Sigmoid colon (tissue), 7 donors: ENCODE measurements around the gene CLSTN1. TPM values are rescaled to one million over a fixed set of nuclear protein-coding genes. Genes with fewer than 3 reads are reported as not detected.

Source experiments
- DNase-seq: peaks from one replicate; pipeline ENCODE4 v3.0.0-alpha.2; 2019
- H3K27ac ChIP-seq, 4 donors: fragments of 200-600 bp; sonication (generic); one replicate each; pipeline ENCODE4 v1.5.1; 2016 to 2019; ENCODE audit warnings: mild to moderate bottlenecking in 1 of 4
- H3K27me3 ChIP-seq, 3 donors: fragments of 200-600 bp; sonication (generic); one replicate each; pipeline ENCODE4 v1.5.1; 2019; ENCODE audit warnings: mild to moderate bottlenecking in 1 of 3
- H3K36me3 ChIP-seq, 4 donors: fragments of 200-600 bp; sonication (generic); one replicate each; pipeline ENCODE4 v1.5.1; 2016 to 2019
- H3K4me1 ChIP-seq, 4 donors: fragments of 200-600 bp; sonication (generic); one replicate each; pipeline ENCODE4 v1.5.1; 2017 to 2019
- H3K4me3 ChIP-seq, 4 donors: fragments of 200-600 bp; sonication (generic); one replicate each; pipeline ENCODE4 v1.5.1; 2017 to 2019; ENCODE audit warnings: mild to moderate bottlenecking in 2 of 4, moderate library complexity in 1 of 4
- H3K9me3 ChIP-seq, 4 donors: fragments of 200-600 bp in 3 of 4; sonication (generic) in 3 of 4; one replicate each; pipeline versions ENCODE4 v1.5.1 to v1.6.1; 2013 to 2019
- EP300 ChIP-seq, 4 donors: sonication (generic); formaldehyde crosslinking; IDR thresholded peaks; one replicate each; pipeline ENCODE4 v1.6.1; 2017; ENCODE audit warnings: antibody characterized with exemption in 4 of 4
- POLR2A ChIP-seq, 2 donors: fragments of 450-650 bp; IDR thresholded peaks; one replicate each; pipeline ENCODE4 v1.6.1; 2016; ENCODE audit warnings: antibody characterized with exemption in 2 of 2, mild to moderate bottlenecking in 2 of 2, moderate library complexity in 2 of 2
- POLR2AphosphoS5 ChIP-seq, 4 donors: sonication (generic); formaldehyde crosslinking; IDR thresholded peaks; one replicate each; pipeline ENCODE4 v1.6.1; 2017; ENCODE audit warnings: antibody characterized with exemption in 4 of 4
- whole genome bisulfite sequencing, 2 donors: extraction: QIAGEN DNeasy Blood & Tissue Kit; methylation state at CpG; one replicate each; pipeline ENCODE4 v1.1.7; 2013; 5-methylcytosine and 5-hydroxymethylcytosine counted together
- intact Hi-C: fragments of 100-400 bp; cut with DNase I; formaldehyde crosslinking; loops from one replicate; pipeline ENCODE4 v1.15.1; 2023
- polyA plus RNA-seq, 3 donors: library from polyadenylated mRNA; stranded (reverse); fragments of 200-250 nt; gene quantifications; one replicate each; pipeline ENCODE4 v1.2.3, GENCODE V29; 2013
- total RNA-seq, 4 donors: library from RNA; depleted of rRNA; stranded (reverse); fragments of >200 nt; gene quantifications; one replicate each; pipeline ENCODE4 v1.1.0, GENCODE V29; 2016
- TF ChIP-seq, protein P1 (sequence below), 4 experiments: fragments of 450-650 bp in 3 of 4; fragments of 200-600 bp in 1 of 4; IDR thresholded peaks; one replicate each; pipeline ENCODE4 v1.5.1; 2016 to 2019; ENCODE audit warnings: antibody characterized with exemption in 4 of 4, mild to moderate bottlenecking in 3 of 4, moderate library complexity in 2 of 4
- donor health status: healthy with polysubstance abuse.
- donor health status: Bipolar disorder and iron deficiency.
- donor health status: healthy.

The CLSTN1 gene
- total and polyA plus RNA-seq, 7 donors: 21.0 to 105 (median 34.6) TPM

GRCh38 chr1:9770298-9770697 is 53.5 kb downstream of the CLSTN1 start:
- Histone ChIP-seq H3K27ac (no peak overlapping the region), H3K9me3 (no peaks in the 10 kb centered on the region), H3K36me3 (peaks cover 10 to 14% (median 13%) of the 10 kb centered on the region in 4 donors), H3K4me1 (peaks cover 0 to 7% (median 0%) of the 10 kb centered on the region in 4 donors), H3K27me3 (no peaks in the 10 kb centered on the region), H3K4me3 (no peak overlapping the region)
- TF ChIP-seq POLR2AphosphoS5 (IDR thresholded peaks at IDR 0.05) (no peak), POLR2A (IDR thresholded peaks at IDR 0.05) (no peak), EP300 (IDR thresholded peaks at IDR 0.05) (no peak)
- TF ChIP-seq, protein P1, sequence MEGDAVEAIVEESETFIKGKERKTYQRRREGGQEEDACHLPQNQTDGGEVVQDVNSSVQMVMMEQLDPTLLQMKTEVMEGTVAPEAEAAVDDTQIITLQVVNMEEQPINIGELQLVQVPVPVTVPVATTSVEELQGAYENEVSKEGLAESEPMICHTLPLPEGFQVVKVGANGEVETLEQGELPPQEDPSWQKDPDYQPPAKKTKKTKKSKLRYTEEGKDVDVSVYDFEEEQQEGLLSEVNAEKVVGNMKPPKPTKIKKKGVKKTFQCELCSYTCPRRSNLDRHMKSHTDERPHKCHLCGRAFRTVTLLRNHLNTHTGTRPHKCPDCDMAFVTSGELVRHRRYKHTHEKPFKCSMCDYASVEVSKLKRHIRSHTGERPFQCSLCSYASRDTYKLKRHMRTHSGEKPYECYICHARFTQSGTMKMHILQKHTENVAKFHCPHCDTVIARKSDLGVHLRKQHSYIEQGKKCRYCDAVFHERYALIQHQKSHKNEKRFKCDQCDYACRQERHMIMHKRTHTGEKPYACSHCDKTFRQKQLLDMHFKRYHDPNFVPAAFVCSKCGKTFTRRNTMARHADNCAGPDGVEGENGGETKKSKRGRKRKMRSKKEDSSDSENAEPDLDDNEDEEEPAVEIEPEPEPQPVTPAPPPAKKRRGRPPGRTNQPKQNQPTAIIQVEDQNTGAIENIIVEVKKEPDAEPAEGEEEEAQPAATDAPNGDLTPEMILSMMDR (IDR thresholded peaks at IDR 0.05): no peak
- 19 to 63% methylated on average over 10 of the region's 10 CpGs for WGBS, 2 donors
- peak; percentile 33 for DNase-seq
- intact Hi-C loops: no loop called here

DNA sequence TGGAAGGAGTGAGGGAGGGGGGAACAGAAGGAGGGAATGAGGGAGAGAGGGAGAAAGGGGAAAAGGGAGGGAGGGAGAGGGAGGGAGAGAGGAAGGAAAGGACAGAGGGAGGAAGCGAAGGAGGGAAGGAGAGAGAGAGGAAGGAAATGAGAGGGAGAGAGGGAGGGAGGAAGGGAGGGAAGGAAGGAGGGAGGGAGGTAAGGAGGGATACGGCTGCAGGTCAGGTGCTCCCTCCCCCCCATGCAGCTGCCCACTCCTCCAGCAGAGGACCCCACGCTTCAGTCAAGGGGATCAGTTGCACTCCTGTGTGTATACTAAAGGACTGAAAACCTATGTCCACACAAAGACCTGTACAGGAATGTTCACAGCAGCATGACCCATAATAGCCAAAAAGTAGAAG is 54.8 kb downstream of the CLSTN1 start:
- Histone ChIP-seq H3K4me3 (no peak overlapping the region), H3K9me3 (no peaks in the 10 kb centered on the region), H3K36me3 (peaks cover 10 to 14% (median 13%) of the 10 kb centered on the region in 4 donors), H3K4me1 (peaks cover 0 to 7% (median 0%) of the 10 kb centered on the region in 4 donors), H3K27ac (no peak overlapping the region), H3K27me3 (no peaks in the 10 kb centered on the region)
- intact Hi-C loops: no loop called here
- whole genome bisulfite sequencing, 2 donors: 88 to 94% methylated on average over 3 of the region's 3 CpGs
- DNase-seq: peak; percentile 5
- TF ChIP-seq, protein P1 (IDR thresholded peaks at IDR 0.05): no peak
- TF ChIP-seq POLR2AphosphoS5 (IDR thresholded peaks at IDR 0.05) (no peak), POLR2A (IDR thresholded peaks at IDR 0.05) (no peak), EP300 (IDR thresholded peaks at IDR 0.05) (no peak)

DNA sequence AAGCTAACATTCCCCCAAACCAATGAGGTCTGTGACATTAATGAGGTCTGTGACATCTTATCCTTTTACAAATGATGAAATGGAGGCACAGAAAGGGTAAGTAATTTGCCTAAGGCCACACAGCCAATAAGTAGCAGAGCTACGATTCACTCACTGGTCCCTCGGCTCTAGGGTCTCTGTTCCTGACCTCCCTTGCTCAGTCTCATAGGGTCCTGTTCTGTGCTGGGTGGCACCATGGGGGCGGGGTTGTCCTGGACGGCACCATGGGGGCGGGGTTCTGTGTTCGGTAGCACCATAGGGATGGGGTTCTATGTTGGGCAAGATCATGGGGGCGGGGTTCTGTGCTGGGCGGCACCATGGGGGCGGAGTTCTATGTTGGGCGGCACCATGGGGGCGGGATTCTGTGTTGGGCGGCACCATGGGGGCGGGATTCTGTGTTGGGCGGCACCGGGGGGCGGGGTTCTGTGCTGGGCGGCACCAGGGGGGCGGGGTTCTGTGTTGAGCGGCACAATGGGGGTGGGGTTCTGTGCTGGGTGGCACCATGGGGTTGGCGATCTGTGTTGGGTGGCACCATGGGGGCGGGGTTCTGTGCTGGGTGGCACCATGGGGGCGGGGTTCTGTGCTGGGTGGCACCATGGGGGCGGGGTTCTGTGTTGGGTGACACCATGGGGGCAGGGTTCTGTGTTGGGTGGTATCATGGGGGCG is 55.6 kb downstream of the CLSTN1 start:
- H3K9me3 ChIP-seq: no peaks in the 10 kb centered on the region
- peak; percentile 49 for DNase-seq
- no peak overlapping the region for H3K4me3 ChIP-seq
- 87 to 92% methylated on average over 24 of the region's 24 CpGs for WGBS, 2 donors
- peaks cover 10 to 12% (median 10%) of the 10 kb centered on the region in 4 donors for H3K36me3 ChIP-seq
- H3K27me3 ChIP-seq: no peaks in the 10 kb centered on the region
- intact Hi-C loops: no loop called here
- peaks cover 0 to 7% (median 0%) of the 10 kb centered on the region in 4 donors for H3K4me1 ChIP-seq
- no peak overlapping the region for H3K27ac ChIP-seq
- TF ChIP-seq, protein P1 (IDR thresholded peaks at IDR 0.05): no peak
- TF ChIP-seq EP300 (IDR thresholded peaks at IDR 0.05): no peak
- TF ChIP-seq POLR2AphosphoS5 (IDR thresholded peaks at IDR 0.05): no peak
- TF ChIP-seq POLR2A (IDR thresholded peaks at IDR 0.05): no peak

- DNase-seq: no peak
These were observed 56.9 kb downstream of the CLSTN1 start for GRCh38 chr1:9766759-9767442.

More at GRCh38 chr1:9766759-9767442, 56.9 kb downstream of the CLSTN1 start:
- no peaks in the 10 kb centered on the region for H3K9me3 ChIP-seq
- intact Hi-C loops: no loop called here
- no peak overlapping the region for H3K4me3 ChIP-seq
- 94 to 95% methylated on average over 15 of the region's 15 CpGs for WGBS, 2 donors
- no peaks in the 10 kb centered on the region for H3K27me3 ChIP-seq
- H3K36me3 ChIP-seq: peaks cover 0 to 4% (median 0%) of the 10 kb centered on the region in 4 donors
- H3K27ac ChIP-seq: peak overlapping the region in 3 of 4 donors; percentile 17 to 45 (median 39)
- no peak for TF ChIP-seq POLR2A (IDR thresholded peaks at IDR 0.05)
- TF ChIP-seq, protein P1 (IDR thresholded peaks at IDR 0.05): no peak
- no peak for TF ChIP-seq POLR2AphosphoS5 (IDR thresholded peaks at IDR 0.05)
- TF ChIP-seq EP300 (IDR thresholded peaks at IDR 0.05): no peak
- H3K4me1 ChIP-seq: peaks cover 0 to 7% (median 0%) of the 10 kb centered on the region in 4 donors
